Fibroblast of mammary gland (primary cell): Measurements from ENCODE around the gene CDC42SE1.
A peak's percentile ranks its signal among the peaks of the same experiment; 100 is the strongest.

Source experiments
- DNase-seq: peaks from one replicate; pipeline ENCODE4 v3.0.0-alpha.2; 2010; ENCODE audit warnings: low read depth
- H3K4me3 ChIP-seq: 2 replicates; pipeline ENCODE4 v1.5.1; 2011; ENCODE audit warnings: low read depth, mild to moderate bottlenecking, low read length, moderate library complexity; ENCODE audit not compliant: control insufficient read depth
- CTCF ChIP-seq: conservative IDR thresholded peaks from 2 replicates; pipeline ENCODE4 v1.5.1; 2011; ENCODE audit warnings: low read depth, low read length, inconsistent platforms; ENCODE audit not compliant: control insufficient read depth, insufficient read depth

Gene CDC42SE1

GRCh38 chr1:151061704-151062103, 2.3 kb upstream of the CDC42SE1 start:
- H3K4me3 ChIP-seq = no peak overlapping the region
- no peak for TF ChIP-seq CTCF
- DNase-seq = no peak

- DNase-seq = no peak
- H3K4me3 ChIP-seq = peak overlapping the region; percentile 97
- TF ChIP-seq CTCF = no peak
Measured at GRCh38 chr1:151060657-151061421, 1.4 kb upstream of the CDC42SE1 start.

DNA sequence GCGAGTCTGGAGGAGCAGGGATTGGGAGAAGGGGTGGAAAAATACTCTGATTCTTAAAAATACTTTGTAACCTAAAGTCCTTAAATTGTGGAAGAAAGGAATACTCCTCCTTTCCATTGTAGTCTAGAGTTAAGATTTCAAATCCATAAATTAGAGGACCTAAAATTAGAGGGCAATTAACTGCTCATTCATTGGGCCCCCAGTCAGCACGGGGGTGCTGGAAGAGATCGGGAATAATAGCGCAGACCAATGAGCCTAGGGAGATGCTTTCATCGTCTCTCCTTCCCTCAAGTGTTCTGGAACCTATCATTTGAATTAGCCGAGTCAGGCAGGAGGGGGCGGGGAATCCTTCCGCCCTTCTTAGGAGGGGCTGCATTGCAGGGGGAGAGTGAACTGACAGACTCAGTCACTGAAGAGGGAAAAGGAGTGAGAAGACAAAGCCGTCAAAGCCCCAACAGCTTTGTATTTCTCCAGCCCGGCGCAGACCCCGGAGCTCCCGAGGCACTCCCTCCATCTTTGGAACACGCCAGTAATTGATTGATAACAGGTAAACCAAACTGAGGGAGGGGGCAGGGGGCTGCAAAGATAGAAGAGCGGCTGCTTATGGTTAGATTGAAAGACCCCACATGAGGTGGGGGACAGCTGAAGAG, 710 bp upstream of the CDC42SE1 start, which contains the start of gene MLLT11:
Gene MLLT11, plus strand, starts transcription at position 391 of the 650 bp plus-strand sequence. CDS start 6,828 bp downstream, outside the sequence.
- peak within 1 kb of the TSS; percentile 97 for H3K4me3 ChIP-seq
- peak; percentile 70 for DNase-seq

GRCh38 chr1:151058692-151059091, 730 bp downstream of the CDC42SE1 start:
- DNase-seq = no peak
- peak overlapping the region; percentile 97 for H3K4me3 ChIP-seq
- no peak for TF ChIP-seq CTCF

More for the DNA sequence above, 710 bp upstream of the CDC42SE1 start, which contains the start of gene MLLT11:
- no peak for TF ChIP-seq CTCF

GRCh38 chr1:151056149-151056548, 3.3 kb downstream of the CDC42SE1 start:
- H3K4me3 ChIP-seq = no peak overlapping the region
- DNase-seq = no peak
- no peak for TF ChIP-seq CTCF

DNA sequence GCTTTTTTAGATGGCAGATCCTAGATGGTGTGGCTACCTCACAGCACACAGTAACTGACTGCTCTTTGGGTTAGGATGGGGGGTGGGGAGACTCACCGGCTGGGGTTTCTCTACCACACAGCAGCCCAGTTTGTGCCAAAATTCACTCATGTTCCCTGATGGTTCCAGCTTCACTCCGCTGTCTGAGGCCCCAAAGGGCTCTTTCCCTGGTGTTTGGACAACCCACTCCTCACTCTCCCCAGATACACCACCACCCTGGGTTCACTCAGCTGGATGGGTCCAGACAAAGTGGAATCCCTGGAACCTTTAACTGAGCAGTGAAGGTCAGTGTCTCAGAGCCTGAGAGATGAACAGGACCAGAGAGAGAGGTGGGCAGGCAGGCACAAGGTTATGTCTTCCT, 3.8 kb downstream of the CDC42SE1 start:
- no peak for DNase-seq
- no peak overlapping the region for H3K4me3 ChIP-seq

More for the DNA sequence above, 3.8 kb downstream of the CDC42SE1 start:
- TF ChIP-seq CTCF = no peak
